Measurements from ENCODE around the gene MSLN. TPM values are rescaled to one million over a fixed set of nuclear protein-coding genes. Genes with fewer than 3 reads are reported as not detected.

Gene MSLN
- total and polyA plus RNA-seq, 2 of the 13 experiments (the other 11 are each of a cell fraction or from before 2014, with no cell fraction given) = 2.0 to 2.3 TPM

DNA sequence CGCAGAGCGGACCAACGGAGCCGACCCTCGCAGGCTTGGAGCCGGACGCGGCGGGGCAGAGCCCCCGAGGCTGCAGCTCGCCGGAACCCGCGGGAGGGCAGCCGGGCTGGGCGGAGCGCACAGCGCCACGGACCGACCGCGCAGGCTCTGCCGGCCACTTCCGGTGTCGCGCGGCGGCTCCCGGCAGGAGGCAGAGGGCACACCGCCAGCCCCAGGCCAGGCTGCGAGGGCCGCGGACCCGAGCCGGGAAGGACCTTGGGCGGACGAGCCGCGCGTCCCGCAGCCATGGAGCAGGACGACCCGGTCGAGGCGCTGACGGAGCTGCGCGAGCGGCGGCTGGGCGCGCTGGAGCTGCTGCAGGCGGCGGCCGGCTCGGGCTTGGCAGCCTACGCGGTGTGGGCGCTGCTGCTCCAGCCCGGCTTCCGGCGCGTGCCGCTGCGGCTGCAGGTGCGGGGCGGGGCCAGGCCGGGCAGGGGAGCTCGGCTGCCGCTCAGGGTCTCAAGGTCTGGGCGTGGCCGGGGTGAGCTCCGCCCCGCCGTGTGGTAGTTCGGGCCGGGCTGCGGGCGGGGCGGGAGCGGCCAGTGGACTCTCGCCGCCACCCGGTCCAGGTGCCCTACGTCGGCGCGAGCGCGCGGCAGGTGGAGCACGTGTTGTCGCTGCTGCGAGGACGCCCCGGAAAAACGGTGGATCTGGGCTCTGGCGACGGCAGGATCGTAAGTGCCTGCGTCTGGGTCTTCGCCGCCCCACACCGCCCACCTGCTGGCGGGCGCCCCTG is 39.4 kb upstream of the MSLN start, which contains the start of gene ANTKMT (continued):
- TF ChIP-seq, protein P1, sequence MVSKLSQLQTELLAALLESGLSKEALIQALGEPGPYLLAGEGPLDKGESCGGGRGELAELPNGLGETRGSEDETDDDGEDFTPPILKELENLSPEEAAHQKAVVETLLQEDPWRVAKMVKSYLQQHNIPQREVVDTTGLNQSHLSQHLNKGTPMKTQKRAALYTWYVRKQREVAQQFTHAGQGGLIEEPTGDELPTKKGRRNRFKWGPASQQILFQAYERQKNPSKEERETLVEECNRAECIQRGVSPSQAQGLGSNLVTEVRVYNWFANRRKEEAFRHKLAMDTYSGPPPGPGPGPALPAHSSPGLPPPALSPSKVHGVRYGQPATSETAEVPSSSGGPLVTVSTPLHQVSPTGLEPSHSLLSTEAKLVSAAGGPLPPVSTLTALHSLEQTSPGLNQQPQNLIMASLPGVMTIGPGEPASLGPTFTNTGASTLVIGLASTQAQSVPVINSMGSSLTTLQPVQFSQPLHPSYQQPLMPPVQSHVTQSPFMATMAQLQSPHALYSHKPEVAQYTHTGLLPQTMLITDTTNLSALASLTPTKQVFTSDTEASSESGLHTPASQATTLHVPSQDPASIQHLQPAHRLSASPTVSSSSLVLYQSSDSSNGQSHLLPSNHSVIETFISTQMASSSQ (IDR thresholded peaks at IDR 0.05; ENCODE audit: low read depth) = no peak
- TF ChIP-seq, protein P1 (CRISPR knock-in tag; IDR thresholded peaks at IDR 0.05; ENCODE audit: borderline replicate concordance) = peak; percentile 38; the same call in 1 of the 2 replicates
- 0 out of 2 replicates have a peak, but pooled peaks have one; percentile 21 for TF ChIP-seq ZBTB20 (CRISPR knock-in tag; IDR thresholded peaks at IDR 0.05; ENCODE audit: borderline replicate concordance, low read depth)
- TF ChIP-seq, protein P2, sequence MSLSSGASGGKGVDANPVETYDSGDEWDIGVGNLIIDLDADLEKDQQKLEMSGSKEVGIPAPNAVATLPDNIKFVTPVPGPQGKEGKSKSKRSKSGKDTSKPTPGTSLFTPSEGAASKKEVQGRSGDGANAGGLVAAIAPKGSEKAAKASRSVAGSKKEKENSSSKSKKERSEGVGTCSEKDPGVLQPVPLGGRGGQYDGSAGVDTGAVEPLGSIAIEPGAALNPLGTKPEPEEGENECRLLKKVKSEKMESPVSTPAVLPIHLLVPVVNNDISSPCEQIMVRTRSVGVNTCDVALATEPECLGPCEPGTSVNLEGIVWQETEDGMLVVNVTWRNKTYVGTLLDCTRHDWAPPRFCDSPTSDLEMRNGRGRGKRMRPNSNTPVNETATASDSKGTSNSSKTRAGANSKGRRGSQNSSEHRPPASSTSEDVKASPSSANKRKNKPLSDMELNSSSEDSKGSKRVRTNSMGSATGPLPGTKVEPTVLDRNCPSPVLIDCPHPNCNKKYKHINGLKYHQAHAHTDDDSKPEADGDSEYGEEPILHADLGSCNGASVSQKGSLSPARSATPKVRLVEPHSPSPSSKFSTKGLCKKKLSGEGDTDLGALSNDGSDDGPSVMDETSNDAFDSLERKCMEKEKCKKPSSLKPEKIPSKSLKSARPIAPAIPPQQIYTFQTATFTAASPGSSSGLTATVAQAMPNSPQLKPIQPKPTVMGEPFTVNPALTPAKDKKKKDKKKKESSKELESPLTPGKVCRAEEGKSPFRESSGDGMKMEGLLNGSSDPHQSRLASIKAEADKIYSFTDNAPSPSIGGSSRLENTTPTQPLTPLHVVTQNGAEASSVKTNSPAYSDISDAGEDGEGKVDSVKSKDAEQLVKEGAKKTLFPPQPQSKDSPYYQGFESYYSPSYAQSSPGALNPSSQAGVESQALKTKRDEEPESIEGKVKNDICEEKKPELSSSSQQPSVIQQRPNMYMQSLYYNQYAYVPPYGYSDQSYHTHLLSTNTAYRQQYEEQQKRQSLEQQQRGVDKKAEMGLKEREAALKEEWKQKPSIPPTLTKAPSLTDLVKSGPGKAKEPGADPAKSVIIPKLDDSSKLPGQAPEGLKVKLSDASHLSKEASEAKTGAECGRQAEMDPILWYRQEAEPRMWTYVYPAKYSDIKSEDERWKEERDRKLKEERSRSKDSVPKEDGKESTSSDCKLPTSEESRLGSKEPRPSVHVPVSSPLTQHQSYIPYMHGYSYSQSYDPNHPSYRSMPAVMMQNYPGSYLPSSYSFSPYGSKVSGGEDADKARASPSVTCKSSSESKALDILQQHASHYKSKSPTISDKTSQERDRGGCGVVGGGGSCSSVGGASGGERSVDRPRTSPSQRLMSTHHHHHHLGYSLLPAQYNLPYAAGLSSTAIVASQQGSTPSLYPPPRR (CRISPR knock-in tag; IDR thresholded peaks at IDR 0.05; ENCODE audit: borderline replicate concordance) = 0 out of 2 replicates have a peak, but pooled peaks have one; percentile 46
- TF ChIP-seq ZNF782 (CRISPR knock-in tag; IDR thresholded peaks at IDR 0.05; ENCODE audit: borderline replicate concordance) = peak; percentile 31; the same call in 1 of the 2 replicates
- TF ChIP-seq, protein P3, sequence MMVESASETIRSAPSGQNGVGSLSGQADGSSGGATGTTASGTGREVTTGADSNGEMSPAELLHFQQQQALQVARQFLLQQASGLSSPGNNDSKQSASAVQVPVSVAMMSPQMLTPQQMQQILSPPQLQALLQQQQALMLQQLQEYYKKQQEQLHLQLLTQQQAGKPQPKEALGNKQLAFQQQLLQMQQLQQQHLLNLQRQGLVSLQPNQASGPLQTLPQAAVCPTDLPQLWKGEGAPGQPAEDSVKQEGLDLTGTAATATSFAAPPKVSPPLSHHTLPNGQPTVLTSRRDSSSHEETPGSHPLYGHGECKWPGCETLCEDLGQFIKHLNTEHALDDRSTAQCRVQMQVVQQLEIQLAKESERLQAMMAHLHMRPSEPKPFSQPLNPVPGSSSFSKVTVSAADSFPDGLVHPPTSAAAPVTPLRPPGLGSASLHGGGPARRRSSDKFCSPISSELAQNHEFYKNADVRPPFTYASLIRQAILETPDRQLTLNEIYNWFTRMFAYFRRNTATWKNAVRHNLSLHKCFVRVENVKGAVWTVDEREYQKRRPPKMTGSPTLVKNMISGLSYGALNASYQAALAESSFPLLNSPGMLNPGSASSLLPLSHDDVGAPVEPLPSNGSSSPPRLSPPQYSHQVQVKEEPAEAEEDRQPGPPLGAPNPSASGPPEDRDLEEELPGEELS (CRISPR knock-in tag; IDR thresholded peaks at IDR 0.05) = peak; percentile 19; the same call in 1 of the 2 replicates
- TF ChIP-seq SP2 (CRISPR knock-in tag; IDR thresholded peaks at IDR 0.05) = peak; percentile 64
- TF ChIP-seq SMYD3 (CRISPR knock-in tag; IDR thresholded peaks at IDR 0.05) = no peak
- TF ChIP-seq, protein P4, sequence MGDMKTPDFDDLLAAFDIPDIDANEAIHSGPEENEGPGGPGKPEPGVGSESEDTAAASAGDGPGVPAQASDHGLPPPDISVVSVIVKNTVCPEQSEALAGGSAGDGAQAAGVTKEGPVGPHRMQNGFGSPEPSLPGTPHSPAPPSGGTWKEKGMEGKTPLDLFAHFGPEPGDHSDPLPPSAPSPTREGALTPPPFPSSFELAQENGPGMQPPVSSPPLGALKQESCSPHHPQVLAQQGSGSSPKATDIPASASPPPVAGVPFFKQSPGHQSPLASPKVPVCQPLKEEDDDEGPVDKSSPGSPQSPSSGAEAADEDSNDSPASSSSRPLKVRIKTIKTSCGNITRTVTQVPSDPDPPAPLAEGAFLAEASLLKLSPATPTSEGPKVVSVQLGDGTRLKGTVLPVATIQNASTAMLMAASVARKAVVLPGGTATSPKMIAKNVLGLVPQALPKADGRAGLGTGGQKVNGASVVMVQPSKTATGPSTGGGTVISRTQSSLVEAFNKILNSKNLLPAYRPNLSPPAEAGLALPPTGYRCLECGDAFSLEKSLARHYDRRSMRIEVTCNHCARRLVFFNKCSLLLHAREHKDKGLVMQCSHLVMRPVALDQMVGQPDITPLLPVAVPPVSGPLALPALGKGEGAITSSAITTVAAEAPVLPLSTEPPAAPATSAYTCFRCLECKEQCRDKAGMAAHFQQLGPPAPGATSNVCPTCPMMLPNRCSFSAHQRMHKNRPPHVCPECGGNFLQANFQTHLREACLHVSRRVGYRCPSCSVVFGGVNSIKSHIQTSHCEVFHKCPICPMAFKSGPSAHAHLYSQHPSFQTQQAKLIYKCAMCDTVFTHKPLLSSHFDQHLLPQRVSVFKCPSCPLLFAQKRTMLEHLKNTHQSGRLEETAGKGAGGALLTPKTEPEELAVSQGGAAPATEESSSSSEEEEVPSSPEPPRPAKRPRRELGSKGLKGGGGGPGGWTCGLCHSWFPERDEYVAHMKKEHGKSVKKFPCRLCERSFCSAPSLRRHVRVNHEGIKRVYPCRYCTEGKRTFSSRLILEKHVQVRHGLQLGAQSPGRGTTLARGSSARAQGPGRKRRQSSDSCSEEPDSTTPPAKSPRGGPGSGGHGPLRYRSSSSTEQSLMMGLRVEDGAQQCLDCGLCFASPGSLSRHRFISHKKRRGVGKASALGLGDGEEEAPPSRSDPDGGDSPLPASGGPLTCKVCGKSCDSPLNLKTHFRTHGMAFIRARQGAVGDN (CRISPR knock-in tag; IDR thresholded peaks at IDR 0.05) = peak; percentile 96
- peak; percentile 65; the same call in 1 of the 2 replicates for TF ChIP-seq KLF12 (CRISPR knock-in tag; IDR thresholded peaks at IDR 0.05; ENCODE audit: borderline replicate concordance)
- TF ChIP-seq MIER3 (CRISPR knock-in tag; IDR thresholded peaks at IDR 0.05; ENCODE audit: borderline replicate concordance) = no peak
- no peak for TF ChIP-seq NFE2 (CRISPR knock-in tag; IDR thresholded peaks at IDR 0.05)

Data from HepG2 (cell line).